Left kidney (tissue), 8 donors: ENCODE results near the gene CXCL9. TPM values are rescaled to one million over a fixed set of nuclear protein-coding genes. Genes with fewer than 3 reads are reported as not detected.
"Not testable (repeated sequence)": the region's sequence is repeated elsewhere in the genome, so short reads cannot be mapped to it uniquely, and the experiment has no call there.

Source experiments
- DNase-seq: peaks from one replicate; pipeline ENCODE4 v3.0.0-alpha.2; 2013
- long read RNA-seq, 8 donors: transcript quantifications; one replicate each; lab custom pipeline, GENCODE V29; 2026
- polyA plus RNA-seq: library from polyadenylated mRNA; unstranded; fragments of 120-200 nt; gene quantifications from one replicate; pipeline ENCODE4 v1.2.1, GENCODE V29; 2013; ENCODE audit not compliant: insufficient read length

CXCL9 gene
- polyA plus RNA-seq: 0.12 TPM
- long read RNA-seq, donor 1: 0 reads
- long read RNA-seq, donor 2: 0 reads
- long read RNA-seq, donor 3, partial matches to known transcripts: 0 of 1 reads
- long read RNA-seq, donor 3, other reads (novel, unspliced or antisense): 0 of 1 reads
- long read RNA-seq, donor 4: 0 reads
- long read RNA-seq, donor 5: 0 reads
- long read RNA-seq, donor 6: 0 reads
- long read RNA-seq, donor 7: 0 reads
- long read RNA-seq, donor 8: 0 reads

- no peak for DNase-seq
Observed at GRCh38 chr4:76007089-76007862, at the start of gene CXCL9. Gene CXCL9 (minus strand): TSS chr4:76007509. CDS start chr4:76007449, 60 bp downstream.

GRCh38 chr4:76055421-76055820 lies 48.1 kb upstream of the CXCL9 start:
- no peak for DNase-seq

GRCh38 chr4:76055016-76055415 lies 47.7 kb upstream of the CXCL9 start:
- DNase-seq: no peak

- no peak for DNase-seq
Observed at GRCh38 chr4:76053730-76054129, 46.4 kb upstream of the CXCL9 start.

GRCh38 chr4:76050560-76051050 lies 43.3 kb upstream of the CXCL9 start:
- DNase-seq: not testable (repeated sequence)

- not testable (repeated sequence) for DNase-seq
Observed at GRCh38 chr4:76049860-76050416, 42.6 kb upstream of the CXCL9 start.

GRCh38 chr4:76044686-76045085 lies 37.4 kb upstream of the CXCL9 start:
- DNase-seq: not testable (repeated sequence)

- not testable (repeated sequence) for DNase-seq
Observed at GRCh38 chr4:76043306-76043705, 36.0 kb upstream of the CXCL9 start.

- DNase-seq: not testable (repeated sequence)
Observed at GRCh38 chr4:76042241-76042998, 35.1 kb upstream of the CXCL9 start.

GRCh38 chr4:76036855-76037254 lies 29.5 kb upstream of the CXCL9 start:
- no peak for DNase-seq

- no peak for DNase-seq
Observed at GRCh38 chr4:76035799-76036380, 28.6 kb upstream of the CXCL9 start, which contains the start of gene CXCL11. Gene CXCL11 (minus strand): TSS chr4:76036070. CDS start chr4:76035987, 83 bp downstream.

GRCh38 chr4:76035141-76035540 lies 27.8 kb upstream of the CXCL9 start:
- DNase-seq: no peak

- DNase-seq: no peak
Observed at GRCh38 chr4:76029300-76029699, 22.0 kb upstream of the CXCL9 start.

GRCh38 chr4:76028350-76028765 lies 21.0 kb upstream of the CXCL9 start:
- peak; percentile 36 for DNase-seq

GRCh38 chr4:76024065-76024464 lies 16.8 kb upstream of the CXCL9 start:
- no peak for DNase-seq

GRCh38 chr4:76023389-76023788 lies 16.1 kb upstream of the CXCL9 start, which contains the start of gene CXCL10:
Gene CXCL10 (minus strand): TSS chr4:76023497. CDS start chr4:76023431, 66 bp downstream.
- no peak for DNase-seq

GRCh38 chr4:76022677-76023076 lies 15.4 kb upstream of the CXCL9 start:
- DNase-seq: no peak

- DNase-seq: no peak
Observed at GRCh38 chr4:76022031-76022430, 14.7 kb upstream of the CXCL9 start.

GRCh38 chr4:76017056-76017686 lies 9.9 kb upstream of the CXCL9 start:
- DNase-seq: no peak

- DNase-seq: no peak
Observed at GRCh38 chr4:76016393-76016792, 9.1 kb upstream of the CXCL9 start.

GRCh38 chr4:76013540-76013939 lies 6.2 kb upstream of the CXCL9 start:
- DNase-seq: no peak
